K562 (cell line): Measurements from ENCODE around the gene DMGDH. TPM values are rescaled to one million over a fixed set of nuclear protein-coding genes. Genes with fewer than 3 reads are reported as not detected.

Experiments used
- ATAC-seq: fragments of 200-7000 bp; cut with Tn5 transposase; 3 replicates; pipeline ENCODE4 v1.9.1; 2020; ENCODE audit warnings: moderate library complexity
- BruUV-seq: library from RNA; stranded (reverse); fragments of 400-500 nt; replicated peaks from 2 replicates; lab custom pipeline; 2021; lab: Mats Ljungman, UMichigan
- CTCF ChIA-PET: fragments of 300-600 bp; formaldehyde crosslinking; extraction: SDS; loops from one replicate; lab custom pipeline; 2021; ENCODE audit warnings: low intra/inter-chr PET ratio; lab: Yijun Ruan, JAX
- POLR2A ChIA-PET: fragments of 300-600, 350-650 bp; sonication (Branson Sonifier 250); formaldehyde crosslinking; extraction: SDS; loops from one replicate; lab custom pipeline; 2021; ENCODE audit warnings: antibody characterized with exemption, inconsistent platforms; lab: Yijun Ruan, JAX
- DNase-seq, 4 experiments: peaks; one replicate each; pipeline versions ENCODE4 v3.0.0 to v3.0.0-alpha.2; 2011 to 2018; ENCODE audit warnings: low spot score in 3 of 4, mixed read lengths in 3 of 4; ENCODE audit errors: extremely low read depth in 1 of 4
- FAIRE-seq: peaks from 2 replicates; lab custom pipeline; 2011; peaks lifted over from hg19 to GRCh38; lab: Jason Lieb, UNC
- H2AFZ ChIP-seq: 2 replicates; pipeline ENCODE4 v1.6.0; 2011; ENCODE audit warnings: low read depth, low read length, control low read depth, inconsistent platforms
- H3K27ac ChIP-seq: fragments of 200-600 bp; 3 replicates; pipeline ENCODE4 v1.8.0; 2011; ENCODE audit warnings: low read depth, mild to moderate bottlenecking, control low read depth, inconsistent platforms, low read length, moderate library complexity, mixed read lengths; ENCODE audit errors: extremely low read depth
- H3K27me3 ChIP-seq, 2 experiments: fragments of 300-600 bp in 1 of 2; 2 replicates in 1 of 2; 3 replicates in 1 of 2; pipeline versions ENCODE4 v1.6.0 to v1.8.0; 2011; ENCODE audit warnings: inconsistent platforms in 2 of 2, low read length in 2 of 2, mild to moderate bottlenecking in 1 of 2, mixed read lengths in 1 of 2, moderate library complexity in 1 of 2; ENCODE audit not compliant: control insufficient read depth in 2 of 2, insufficient read depth in 2 of 2
- H3K36me3 ChIP-seq: fragments of 300-600 bp; 3 replicates; pipeline ENCODE4 v1.8.0; 2011; ENCODE audit warnings: mild to moderate bottlenecking, low read length, inconsistent platforms; ENCODE audit not compliant: control insufficient read depth, insufficient read depth
- H3K4me1 ChIP-seq, 2 experiments: fragments of 200-600 bp in 1 of 2; replicated peaks in 1 of 2; 2 replicates in 1 of 2; 3 replicates in 1 of 2; pipeline versions ENCODE4 v1.5.1 to v1.8.0; 2011; ENCODE audit warnings: inconsistent platforms in 2 of 2, low read length in 2 of 2, mild to moderate bottlenecking in 1 of 2, mixed read lengths in 1 of 2, moderate library complexity in 1 of 2; ENCODE audit not compliant: control insufficient read depth in 2 of 2, insufficient read depth in 2 of 2
- H3K4me2 ChIP-seq: 2 replicates; pipeline ENCODE4 v1.6.1; 2011; ENCODE audit warnings: low read length, control low read depth, inconsistent platforms, mixed read lengths; ENCODE audit not compliant: insufficient read depth
- H3K4me3 ChIP-seq: fragments of 200-600 bp; sonication (generic), shearing (Covaris generic); 2 replicates; pipeline ENCODE4 v1.5.1; 2016; ENCODE audit warnings: control low read depth, inconsistent platforms
- H3K79me2 ChIP-seq: fragments of 200-600 bp; 3 replicates; pipeline ENCODE4 v1.8.0; 2011; ENCODE audit warnings: low read length, inconsistent platforms; ENCODE audit not compliant: control insufficient read depth, insufficient read depth
- H3K9ac ChIP-seq, 2 experiments: 2 replicates each; pipeline versions ENCODE4 v1.6.0 to v1.6.1; 2011; ENCODE audit warnings: low read depth in 2 of 2, low read length in 2 of 2, control low read depth in 1 of 2, inconsistent platforms in 1 of 2, mild to moderate bottlenecking in 1 of 2, mixed read lengths in 1 of 2; ENCODE audit not compliant: insufficient read depth in 1 of 2
- H3K9me1 ChIP-seq: one replicate; pipeline ENCODE4 v1.6.0; 2011; ENCODE audit warnings: inconsistent platforms, mild to moderate bottlenecking, low read length, moderate library complexity; ENCODE audit not compliant: control insufficient read depth, insufficient read depth
- H3K9me3 ChIP-seq: replicated peaks from 2 replicates; pipeline ENCODE4 v1.5.1; 2011; ENCODE audit warnings: low read depth, low read length, inconsistent platforms; ENCODE audit not compliant: control insufficient read depth, insufficient read depth
- H4K20me1 ChIP-seq: replicated peaks from 2 replicates; pipeline ENCODE4 v1.6.1; 2011; ENCODE audit warnings: low read length, inconsistent platforms, mixed read lengths; ENCODE audit not compliant: control insufficient read depth, insufficient read depth
- FOSL1 ChIP-seq: fragments of 200-800 bp; sonication (Bioruptor generic); conservative IDR thresholded peaks from 2 replicates; pipeline ENCODE4 v1.6.1; 2016; ENCODE audit warnings: missing genetic modification characterization, missing compliant biosample characterization
- FOXO4 ChIP-seq: fragments of 450-650 bp; formaldehyde crosslinking; IDR thresholded peaks from 2 replicates; pipeline ENCODE4 v1.4.0; 2020; ENCODE audit warnings: mild to moderate bottlenecking, moderate library complexity
- HMGN3 ChIP-seq: IDR thresholded peaks from 2 replicates; pipeline ENCODE4 v1.6.1; 2011; ENCODE audit warnings: borderline replicate concordance, low read depth, mild to moderate bottlenecking, mixed read lengths, low read length; ENCODE audit not compliant: insufficient read length; ENCODE audit errors: extremely low read depth
- NCOA1 ChIP-seq: fragments of 450-650 bp; IDR thresholded peaks from 2 replicates; pipeline ENCODE4 v1.6.1; 2016; ENCODE audit warnings: low read depth
- TOE1 ChIP-seq, 2 experiments: fragments of 450-650 bp in 1 of 2; sonication (generic) in 1 of 2; formaldehyde crosslinking in 1 of 2; IDR thresholded peaks; 2 replicates each; pipeline versions ENCODE4 v1.7.1 to v1.8.0; 2016 to 2022; ENCODE audit warnings: borderline replicate concordance in 2 of 2, mild to moderate bottlenecking in 2 of 2, antibody characterized with exemption in 1 of 2, inconsistent platforms in 1 of 2, low read depth in 1 of 2, missing genetic modification reagents in 1 of 2, moderate library complexity in 1 of 2
- ZFP36 ChIP-seq: fragments of 150-350 bp; IDR thresholded peaks from 2 replicates; pipeline ENCODE4 v1.6.1; 2018; ENCODE audit warnings: low read length, low read depth; ENCODE audit not compliant: partially characterized antibody
- ZNF77 ChIP-seq: fragments of 250-450 bp; sonication (Bioruptor Pico); IDR thresholded peaks from 2 replicates; pipeline ENCODE4 v1.5.0; 2020
- in situ Hi-C: fragments of 300-500 bp; cut with MboI; formaldehyde crosslinking; loops from 4 replicates; pipeline ENCODE4 v1.15.0; 2018; ENCODE audit warnings: inconsistent platforms, mixed read lengths
- intact Hi-C: fragments of 100-400 bp; cut with micrococcal nuclease; formaldehyde crosslinking; loops from 2 replicates; pipeline ENCODE4 v1.14.2; 2022
- polyA plus RNA-seq, 8 experiments: library from polyadenylated mRNA; depleted of rRNA in 4 of 8; stranded (reverse) in 5 of 8; unstranded in 3 of 8; fragments of >200 nt; fragmentation: Nextera tagmentation in 2 of 8; fragmentation: Illumina TruSeq in 1 of 8; extraction: Ambion mirVana in 2 of 8; extraction: Trizol in 1 of 8; gene quantifications; 2 replicates each; pipeline versions ENCODE4 v1.2.1 to v1.2.3, GENCODE V29; 2011 to 2014; ENCODE audit warnings: inconsistent platforms in 1 of 8, missing spikeins in 1 of 8
- total RNA-seq, 7 experiments: library from RNA; depleted of rRNA in 6 of 7; stranded (reverse); fragments of >200 nt in 6 of 7; fragmentation: Illumina TruSeq in 2 of 7; extraction: Trizol in 2 of 7; gene quantifications; 2 replicates each; pipeline versions ENCODE4 v1.2.1 to v1.2.3, GENCODE V29; 2011 to 2021; ENCODE audit warnings: low replicate concordance in 1 of 7
- TF ChIP-seq, protein P1 (sequence below): fragments of 450-650 bp; formaldehyde crosslinking; IDR thresholded peaks from 2 replicates; pipeline ENCODE4 v1.4.0; 2022; ENCODE audit warnings: missing genetic modification characterization
- TF ChIP-seq, protein P2 (sequence below): fragments of 250-450 bp; sonication (Bioruptor Pico); IDR thresholded peaks from 2 replicates; pipeline ENCODE4 v1.4.0; 2020; ENCODE audit warnings: mild to moderate bottlenecking, moderate library complexity, borderline replicate concordance

Gene DMGDH
- total and polyA plus RNA-seq, 9 of the 15 experiments (the other 6 are each of a cell fraction or from before 2014, with no cell fraction given), result 0.13 to 0.58 TPM; not detected in 7

DNA sequence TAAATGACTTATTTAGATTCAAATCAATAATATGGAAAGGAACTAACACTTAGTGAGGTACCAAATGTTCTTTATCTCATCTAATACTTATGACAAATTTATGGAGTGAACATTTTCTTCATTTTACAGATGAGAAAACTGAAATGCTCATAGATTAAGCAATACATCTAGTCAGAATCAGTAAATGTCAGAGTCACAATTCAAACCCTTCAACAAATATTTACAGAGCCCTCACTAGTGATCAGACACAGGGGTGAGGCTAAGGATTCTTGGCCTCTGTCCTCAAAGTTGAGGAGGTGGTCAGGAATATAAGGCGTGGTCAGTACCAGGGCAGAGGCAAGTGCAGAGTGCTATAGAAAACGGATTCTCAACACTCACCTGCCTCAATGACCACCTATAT is 54.8 kb downstream of the DMGDH start (continued):
- TF ChIP-seq FOXO4 (CRISPR knock-in tag) (no peak), NCOA1 (no peak), HMGN3 (no peak)

- Histone ChIP-seq H3K9ac (no peak overlapping the region), H3K4me2 (no peak overlapping the region), H3K9me1 (no peaks in the 10 kb centered on the region), H3K4me3 (no peak overlapping the region), H3K36me3 (no peaks in the 10 kb centered on the region), H3K9me3 (no peaks in the 10 kb centered on the region), H2AFZ (no peak overlapping the region), H3K79me2 (no peaks in the 10 kb centered on the region), H3K27me3 (peaks cover 0 to 9% of the 10 kb centered on the region in 2 experiments; a peak in 1 of 5 replicates), H4K20me1 (no peaks in the 10 kb centered on the region), H3K27ac (no peak overlapping the region), H3K4me1 (no peaks in the 10 kb centered on the region)
- intact Hi-C loops, result no loop called here
- ATAC-seq, result no peak
- CTCF ChIA-PET, result no interaction called here
- TF ChIP-seq ZFP36 (no peak), ZNF77 (CRISPR knock-in tag) (no peak), TOE1 (IDR thresholded peaks at IDR 0.05; ENCODE audit: borderline replicate concordance) (no peak), TOE1 (CRISPR knock-in tag; IDR thresholded peaks at IDR 0.05; ENCODE audit: borderline replicate concordance, low read depth) (no peak), FOSL1 (no peak)
- TF ChIP-seq, protein P1, sequence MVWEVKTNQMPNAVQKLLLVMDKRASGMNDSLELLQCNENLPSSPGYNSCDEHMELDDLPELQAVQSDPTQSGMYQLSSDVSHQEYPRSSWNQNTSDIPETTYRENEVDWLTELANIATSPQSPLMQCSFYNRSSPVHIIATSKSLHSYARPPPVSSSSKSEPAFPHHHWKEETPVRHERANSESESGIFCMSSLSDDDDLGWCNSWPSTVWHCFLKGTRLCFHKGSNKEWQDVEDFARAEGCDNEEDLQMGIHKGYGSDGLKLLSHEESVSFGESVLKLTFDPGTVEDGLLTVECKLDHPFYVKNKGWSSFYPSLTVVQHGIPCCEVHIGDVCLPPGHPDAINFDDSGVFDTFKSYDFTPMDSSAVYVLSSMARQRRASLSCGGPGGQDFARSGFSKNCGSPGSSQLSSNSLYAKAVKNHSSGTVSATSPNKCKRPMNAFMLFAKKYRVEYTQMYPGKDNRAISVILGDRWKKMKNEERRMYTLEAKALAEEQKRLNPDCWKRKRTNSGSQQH (CRISPR knock-in tag), result no peak
- TF ChIP-seq, protein P2, sequence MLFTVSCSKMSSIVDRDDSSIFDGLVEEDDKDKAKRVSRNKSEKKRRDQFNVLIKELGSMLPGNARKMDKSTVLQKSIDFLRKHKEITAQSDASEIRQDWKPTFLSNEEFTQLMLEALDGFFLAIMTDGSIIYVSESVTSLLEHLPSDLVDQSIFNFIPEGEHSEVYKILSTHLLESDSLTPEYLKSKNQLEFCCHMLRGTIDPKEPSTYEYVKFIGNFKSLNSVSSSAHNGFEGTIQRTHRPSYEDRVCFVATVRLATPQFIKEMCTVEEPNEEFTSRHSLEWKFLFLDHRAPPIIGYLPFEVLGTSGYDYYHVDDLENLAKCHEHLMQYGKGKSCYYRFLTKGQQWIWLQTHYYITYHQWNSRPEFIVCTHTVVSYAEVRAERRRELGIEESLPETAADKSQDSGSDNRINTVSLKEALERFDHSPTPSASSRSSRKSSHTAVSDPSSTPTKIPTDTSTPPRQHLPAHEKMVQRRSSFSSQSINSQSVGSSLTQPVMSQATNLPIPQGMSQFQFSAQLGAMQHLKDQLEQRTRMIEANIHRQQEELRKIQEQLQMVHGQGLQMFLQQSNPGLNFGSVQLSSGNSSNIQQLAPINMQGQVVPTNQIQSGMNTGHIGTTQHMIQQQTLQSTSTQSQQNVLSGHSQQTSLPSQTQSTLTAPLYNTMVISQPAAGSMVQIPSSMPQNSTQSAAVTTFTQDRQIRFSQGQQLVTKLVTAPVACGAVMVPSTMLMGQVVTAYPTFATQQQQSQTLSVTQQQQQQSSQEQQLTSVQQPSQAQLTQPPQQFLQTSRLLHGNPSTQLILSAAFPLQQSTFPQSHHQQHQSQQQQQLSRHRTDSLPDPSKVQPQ (CRISPR knock-in tag), result no peak
- DNase-seq, result no peak
- POLR2A ChIA-PET, result no interaction called here
- FAIRE-seq, result no peak
- no TSS peak for BruUV-seq
- in situ Hi-C loops, result loop anchor here (10.0 to 25.0 kb wide), 2 partner anchors 1073 to 1300 kb away; partner anchors contain the start of gene SPZ1
Measured at GRCh38 chr5:79011869-79012268, 57.6 kb downstream of the DMGDH start.
